Measurements from ENCODE around the gene DBT. TPM values are rescaled to one million over a fixed set of nuclear protein-coding genes. Genes with fewer than 3 reads are reported as not detected.

Gene DBT
- total and polyA plus RNA-seq, 2 of the 8 experiments (the other 6 are each of a cell fraction or from before 2014, with no cell fraction given), result 3.3 to 24.6 TPM

- TF ChIP-seq GTF2F1 (IDR thresholded peaks at IDR 0.05; ENCODE audit: borderline replicate concordance, low read depth, low read length), result no peak
- no peak for TF ChIP-seq SAP30 (IDR thresholded peaks at IDR 0.05; ENCODE audit: insufficient read depth, insufficient replicate concordance, low read length)
- peak; percentile 55 for TF ChIP-seq CREB1 (IDR thresholded peaks at IDR 0.05)
- TF ChIP-seq TEAD4 (IDR thresholded peaks at IDR 0.05; ENCODE audit: low read depth, low read length), result no peak
- TF ChIP-seq RBBP5 (IDR thresholded peaks at IDR 0.05; ENCODE audit: borderline replicate concordance, low read depth, low read length), result peak; percentile 90
- TF ChIP-seq SUZ12 (IDR thresholded peaks at IDR 0.05; ENCODE audit: low read length), result no peak
- TF ChIP-seq KDM5A (IDR thresholded peaks at IDR 0.05; ENCODE audit: low read length), result no peak
- TF ChIP-seq POLR2A (IDR thresholded peaks at IDR 0.05; ENCODE audit: control extremely low read depth in 1 of 2, low read depth in 2 of 2, low read length in 2 of 2), result peak; percentile 51 to 90
- TF ChIP-seq TAF7 (optimal IDR thresholded peaks at IDR 0.05; ENCODE audit: borderline replicate concordance, low read depth, low read length), result peak; percentile 25
- TF ChIP-seq JUND (IDR thresholded peaks at IDR 0.05; ENCODE audit: low read length), result no peak
- TF ChIP-seq, protein P1, sequence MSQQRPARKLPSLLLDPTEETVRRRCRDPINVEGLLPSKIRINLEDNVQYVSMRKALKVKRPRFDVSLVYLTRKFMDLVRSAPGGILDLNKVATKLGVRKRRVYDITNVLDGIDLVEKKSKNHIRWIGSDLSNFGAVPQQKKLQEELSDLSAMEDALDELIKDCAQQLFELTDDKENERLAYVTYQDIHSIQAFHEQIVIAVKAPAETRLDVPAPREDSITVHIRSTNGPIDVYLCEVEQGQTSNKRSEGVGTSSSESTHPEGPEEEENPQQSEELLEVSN (IDR thresholded peaks at IDR 0.05), result peak; percentile 58
- peak; percentile 92 for TF ChIP-seq KDM4A (IDR thresholded peaks at IDR 0.05; ENCODE audit: low read depth, low read length, severe bottlenecking)
- peak; percentile 70; the same call in 1 of the 2 replicates for TF ChIP-seq SP4 (IDR thresholded peaks at IDR 0.05; ENCODE audit: low read length)
- TF ChIP-seq TCF12 (IDR thresholded peaks at IDR 0.05; ENCODE audit: low read depth, low read length), result no peak
- TF ChIP-seq TAF1 (IDR thresholded peaks at IDR 0.05; ENCODE audit: low read depth, low read length), result peak; percentile 87
- no peak for TF ChIP-seq CTCF (IDR thresholded peaks at IDR 0.05; ENCODE audit: control extremely low read depth in 1 of 3, insufficient read depth in 1 of 3, low read depth in 1 of 3, low read length in 3 of 3)
- peak; percentile 86 for TF ChIP-seq TBP (IDR thresholded peaks at IDR 0.05; ENCODE audit: low read depth, low read length)
- no peak for TF ChIP-seq RNF2 (IDR thresholded peaks at IDR 0.05; ENCODE audit: borderline replicate concordance, low read depth, low read length, missing control alignments, poor library complexity, severe bottlenecking)
- no peak for TF ChIP-seq FOSL1 (IDR thresholded peaks at IDR 0.05; ENCODE audit: insufficient read depth, low read depth, low read length)
- TF ChIP-seq SIRT6 (IDR thresholded peaks at IDR 0.05; ENCODE audit: low read length), result no peak
- 0 out of 4 replicates have a peak, but pooled peaks of 1 of the 2 experiments have one; percentile 32 for TF ChIP-seq HDAC2 (IDR thresholded peaks at IDR 0.05; ENCODE audit: borderline replicate concordance in 1 of 2, low read depth in 2 of 2, low read length in 2 of 2)
These were observed 16.5 kb upstream of the DBT start, which contains the start of gene RTCA (continued) for GRCh38 chr1:100265931-100266740.

All from H1 (cell line).